ENCODE measurements around the gene IL21R.

DNA sequence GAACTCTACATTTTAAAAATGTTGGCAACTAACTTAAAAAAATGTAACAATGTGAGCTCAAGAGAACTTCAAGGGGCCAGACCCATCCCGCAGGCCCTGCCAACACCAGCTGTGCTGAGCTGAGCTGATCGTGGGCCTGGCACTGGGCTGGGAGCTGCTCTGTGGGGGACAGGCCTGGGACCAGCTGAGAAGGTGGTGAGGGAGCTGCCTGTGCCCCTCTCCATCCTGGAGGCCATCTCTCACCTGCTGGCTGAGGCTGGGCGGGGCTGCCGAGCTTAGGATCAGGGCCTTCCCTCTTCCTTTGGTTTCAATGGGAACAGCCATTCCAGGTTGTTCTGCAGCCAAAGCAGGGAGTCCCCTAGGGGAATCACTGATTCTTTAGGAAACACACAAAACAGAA is 58.2 kb downstream of the IL21R start:
- TF ChIP-seq, protein P1, sequence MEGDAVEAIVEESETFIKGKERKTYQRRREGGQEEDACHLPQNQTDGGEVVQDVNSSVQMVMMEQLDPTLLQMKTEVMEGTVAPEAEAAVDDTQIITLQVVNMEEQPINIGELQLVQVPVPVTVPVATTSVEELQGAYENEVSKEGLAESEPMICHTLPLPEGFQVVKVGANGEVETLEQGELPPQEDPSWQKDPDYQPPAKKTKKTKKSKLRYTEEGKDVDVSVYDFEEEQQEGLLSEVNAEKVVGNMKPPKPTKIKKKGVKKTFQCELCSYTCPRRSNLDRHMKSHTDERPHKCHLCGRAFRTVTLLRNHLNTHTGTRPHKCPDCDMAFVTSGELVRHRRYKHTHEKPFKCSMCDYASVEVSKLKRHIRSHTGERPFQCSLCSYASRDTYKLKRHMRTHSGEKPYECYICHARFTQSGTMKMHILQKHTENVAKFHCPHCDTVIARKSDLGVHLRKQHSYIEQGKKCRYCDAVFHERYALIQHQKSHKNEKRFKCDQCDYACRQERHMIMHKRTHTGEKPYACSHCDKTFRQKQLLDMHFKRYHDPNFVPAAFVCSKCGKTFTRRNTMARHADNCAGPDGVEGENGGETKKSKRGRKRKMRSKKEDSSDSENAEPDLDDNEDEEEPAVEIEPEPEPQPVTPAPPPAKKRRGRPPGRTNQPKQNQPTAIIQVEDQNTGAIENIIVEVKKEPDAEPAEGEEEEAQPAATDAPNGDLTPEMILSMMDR (IDR thresholded peaks at IDR 0.05), result no peak
- no peak for TF ChIP-seq POLR2A (IDR thresholded peaks at IDR 0.05)

Measured in adrenal gland (tissue), 5 donors.